Fibroblast of the aortic adventitia (primary cell): ENCODE measurements around the gene CAPSL. TPM values are rescaled to one million over a fixed set of nuclear protein-coding genes. Genes with fewer than 3 reads are reported as not detected.

Experiments used
- DNase-seq: peaks from one replicate; pipeline ENCODE4 v3.0.0-alpha.2; 2010; ENCODE audit warnings: low read depth
- H3K4me3 ChIP-seq: 2 replicates; pipeline ENCODE4 v1.5.1; 2011; ENCODE audit warnings: low read depth, mild to moderate bottlenecking, control low read depth, low read length, moderate library complexity
- CTCF ChIP-seq: IDR thresholded peaks from 2 replicates; pipeline ENCODE4 v1.5.1; 2011; ENCODE audit warnings: mild to moderate bottlenecking, low read length, control low read depth, inconsistent platforms; ENCODE audit not compliant: insufficient read depth
- small RNA-seq: library from RNA; depleted of rRNA; stranded (forward); fragments of <200 nt; gene quantifications from one replicate; pipeline ENCODE3, GENCODE V24; 2012
- total RNA-seq: library from RNA; depleted of rRNA; stranded (reverse); fragments of >200 nt; gene quantifications from 2 replicates; pipeline ENCODE4 v1.2.3, GENCODE V29; 2012; ENCODE audit warnings: low replicate concordance

The CAPSL gene
- total RNA-seq, 1 donor, result not detected

DNA sequence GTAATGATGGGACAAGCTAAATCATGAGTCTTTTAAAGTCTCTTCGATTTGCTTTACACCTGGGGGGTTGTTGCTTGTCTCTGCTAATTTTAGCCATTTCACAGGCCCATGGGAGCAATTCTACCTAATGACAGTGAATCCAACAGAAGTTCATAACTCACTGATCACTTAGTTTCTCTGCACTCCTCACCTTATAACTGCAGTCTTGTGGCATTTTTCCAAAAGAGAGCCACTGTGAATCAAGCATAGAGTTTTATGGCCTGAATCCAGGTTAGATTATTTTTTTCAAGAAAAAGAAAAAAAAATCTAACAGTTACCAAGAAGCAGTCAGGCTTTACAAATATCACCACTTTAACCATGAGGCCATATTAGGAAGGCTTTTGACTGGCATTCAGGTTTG is 83.2 kb downstream of the CAPSL start:
- no peak overlapping the region for H3K4me3 ChIP-seq
- DNase-seq, result no peak
- no peak for TF ChIP-seq CTCF

Small RNAs within 50 kb of the gene (small RNA-seq; reads per million reads assigned to genes)
- gene AC112204.1, result not detected

Other genes with a start within 250 kb of the CAPSL start
- 0.90 TPM in 1 of 2 replicates, not detected in the other for gene IL7R, start 81.7 kb downstream of the CAPSL start, total RNA-seq
- gene UGT3A1, start 52.8 kb upstream of the CAPSL start, total RNA-seq, result not detected in 2 replicates
- not detected in 2 replicates for gene UGT3A2, start 128.3 kb upstream of the CAPSL start, total RNA-seq
- gene LMBRD2, start 213.3 kb upstream of the CAPSL start, total RNA-seq, result 17.6 and 22.1 TPM in 2 replicates
- 31.5 and 36.3 TPM in 2 replicates for gene SKP2, start 213.5 kb upstream of the CAPSL start, total RNA-seq